HCT116 (cell line): ENCODE data around the gene SUB1.

Source experiments
- EGR1 ChIP-seq: IDR thresholded peaks from 2 replicates; pipeline ENCODE4 v1.6.1; 2012; ENCODE audit warnings: low read depth
- EZH2 ChIP-seq: fragments of 200-600 bp; sonication (generic); IDR thresholded peaks from 2 replicates; pipeline ENCODE4 v1.6.1; 2017; ENCODE audit warnings: antibody characterized with exemption, mixed run types
- EZH2phosphoT487 ChIP-seq: fragments of 200-600 bp; IDR thresholded peaks from 2 replicates; pipeline ENCODE4 v1.6.1; 2018; ENCODE audit warnings: antibody characterized with exemption, borderline replicate concordance
- POLR2A ChIP-seq: IDR thresholded peaks from 2 replicates; pipeline ENCODE4 v1.7.0; 2011; ENCODE audit warnings: borderline replicate concordance; ENCODE audit not compliant: insufficient read depth, insufficient read length; ENCODE audit errors: extremely low read depth
- POLR2AphosphoS5 ChIP-seq: IDR thresholded peaks from 2 replicates; pipeline ENCODE4 v1.6.1; 2011; ENCODE audit warnings: mild to moderate bottlenecking, low read depth, low read length, moderate library complexity
- RAD21 ChIP-seq: IDR thresholded peaks from 2 replicates; pipeline ENCODE4 v1.6.1; 2012; ENCODE audit warnings: low read depth, mild to moderate bottlenecking
- SP1 ChIP-seq: IDR thresholded peaks from 2 replicates; pipeline ENCODE4 v1.6.1; 2012; ENCODE audit warnings: low read depth
- SRF ChIP-seq: IDR thresholded peaks from 2 replicates; pipeline ENCODE4 v1.6.1; 2012; ENCODE audit warnings: low read depth
- YY1 ChIP-seq: IDR thresholded peaks from 2 replicates; pipeline ENCODE4 v1.6.1; 2011; ENCODE audit warnings: low read length, low read depth, moderate library complexity, mild to moderate bottlenecking; ENCODE audit not compliant: insufficient replicate concordance; ENCODE audit errors: extremely low read depth
- ZNF274 ChIP-seq: fragments of 200-500 bp; sonication (Bioruptor generic); IDR thresholded peaks from 2 replicates; pipeline ENCODE4 v1.6.1; 2014; ENCODE audit warnings: mild to moderate bottlenecking, low read depth, low read length, inconsistent platforms
- TF ChIP-seq, protein P1 (sequence below), 3 experiments: fragments of 200-600 bp in 1 of 3; sonication (generic) in 1 of 3; IDR thresholded peaks in 2 of 3; conservative IDR thresholded peaks in 1 of 3; 2 replicates each; pipeline ENCODE4 v1.5.1; 2012 to 2017; ENCODE audit warnings: low read depth in 2 of 3, low read length in 2 of 3, antibody characterized with exemption in 1 of 3, borderline replicate concordance in 1 of 3, control low read depth in 1 of 3, mild to moderate bottlenecking in 1 of 3, mixed read lengths in 1 of 3, mixed run types in 1 of 3, moderate library complexity in 1 of 3; ENCODE audit not compliant: insufficient read depth in 1 of 3
- TF ChIP-seq, protein P2 (sequence below): IDR thresholded peaks from 2 replicates; pipeline ENCODE4 v1.6.1; 2011; ENCODE audit warnings: mild to moderate bottlenecking, low read length, moderate library complexity; ENCODE audit not compliant: insufficient replicate concordance; ENCODE audit errors: extremely low read depth
- TF ChIP-seq, protein P3 (sequence below): IDR thresholded peaks from 2 replicates; pipeline ENCODE4 v1.6.1; 2012; ENCODE audit warnings: low read depth
- TF ChIP-seq, protein P4 (sequence below): IDR thresholded peaks from 2 replicates; pipeline ENCODE4 v1.6.1; 2012

DNA sequence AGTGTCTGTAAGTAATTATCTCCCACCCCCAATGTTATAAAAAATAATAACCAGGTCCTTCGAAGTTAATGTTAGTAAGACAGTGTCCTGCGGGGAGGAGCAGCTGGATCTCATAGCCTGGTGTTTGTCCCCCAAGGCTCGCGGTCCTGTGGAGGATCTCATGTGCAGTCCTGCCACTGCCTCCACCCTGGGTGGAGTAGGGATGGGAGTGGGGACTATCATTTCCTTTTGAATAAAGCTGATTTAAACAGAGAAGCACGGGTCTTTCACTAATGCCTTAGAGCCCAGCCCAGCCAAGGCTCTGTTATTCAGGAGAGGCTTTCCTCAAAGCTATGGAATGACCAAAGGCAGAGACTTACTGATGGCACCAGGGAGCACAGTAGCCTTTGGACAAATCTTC lies 40.2 kb downstream of the SUB1 start:
- TF ChIP-seq, protein P1, sequence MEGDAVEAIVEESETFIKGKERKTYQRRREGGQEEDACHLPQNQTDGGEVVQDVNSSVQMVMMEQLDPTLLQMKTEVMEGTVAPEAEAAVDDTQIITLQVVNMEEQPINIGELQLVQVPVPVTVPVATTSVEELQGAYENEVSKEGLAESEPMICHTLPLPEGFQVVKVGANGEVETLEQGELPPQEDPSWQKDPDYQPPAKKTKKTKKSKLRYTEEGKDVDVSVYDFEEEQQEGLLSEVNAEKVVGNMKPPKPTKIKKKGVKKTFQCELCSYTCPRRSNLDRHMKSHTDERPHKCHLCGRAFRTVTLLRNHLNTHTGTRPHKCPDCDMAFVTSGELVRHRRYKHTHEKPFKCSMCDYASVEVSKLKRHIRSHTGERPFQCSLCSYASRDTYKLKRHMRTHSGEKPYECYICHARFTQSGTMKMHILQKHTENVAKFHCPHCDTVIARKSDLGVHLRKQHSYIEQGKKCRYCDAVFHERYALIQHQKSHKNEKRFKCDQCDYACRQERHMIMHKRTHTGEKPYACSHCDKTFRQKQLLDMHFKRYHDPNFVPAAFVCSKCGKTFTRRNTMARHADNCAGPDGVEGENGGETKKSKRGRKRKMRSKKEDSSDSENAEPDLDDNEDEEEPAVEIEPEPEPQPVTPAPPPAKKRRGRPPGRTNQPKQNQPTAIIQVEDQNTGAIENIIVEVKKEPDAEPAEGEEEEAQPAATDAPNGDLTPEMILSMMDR (IDR thresholded peaks at IDR 0.05 in 2 of 3, conservative IDR thresholded peaks at IDR 0.05 in 1 of 3; ENCODE audit: borderline replicate concordance in 1 of 3, insufficient read depth in 1 of 3, low read depth in 2 of 3, low read length in 2 of 3): no peak
- TF ChIP-seq, protein P2, sequence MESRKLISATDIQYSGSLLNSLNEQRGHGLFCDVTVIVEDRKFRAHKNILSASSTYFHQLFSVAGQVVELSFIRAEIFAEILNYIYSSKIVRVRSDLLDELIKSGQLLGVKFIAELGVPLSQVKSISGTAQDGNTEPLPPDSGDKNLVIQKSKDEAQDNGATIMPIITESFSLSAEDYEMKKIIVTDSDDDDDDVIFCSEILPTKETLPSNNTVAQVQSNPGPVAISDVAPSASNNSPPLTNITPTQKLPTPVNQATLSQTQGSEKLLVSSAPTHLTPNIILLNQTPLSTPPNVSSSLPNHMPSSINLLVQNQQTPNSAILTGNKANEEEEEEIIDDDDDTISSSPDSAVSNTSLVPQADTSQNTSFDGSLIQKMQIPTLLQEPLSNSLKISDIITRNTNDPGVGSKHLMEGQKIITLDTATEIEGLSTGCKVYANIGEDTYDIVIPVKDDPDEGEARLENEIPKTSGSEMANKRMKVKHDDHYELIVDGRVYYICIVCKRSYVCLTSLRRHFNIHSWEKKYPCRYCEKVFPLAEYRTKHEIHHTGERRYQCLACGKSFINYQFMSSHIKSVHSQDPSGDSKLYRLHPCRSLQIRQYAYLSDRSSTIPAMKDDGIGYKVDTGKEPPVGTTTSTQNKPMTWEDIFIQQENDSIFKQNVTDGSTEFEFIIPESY: no peak
- TF ChIP-seq ZNF274 (no peak), EZH2phosphoT487 (no peak), POLR2AphosphoS5 (no peak), EGR1 (no peak), SRF (no peak), RAD21 (no peak), POLR2A (no peak), SP1 (no peak), YY1 (no peak), EZH2 (no peak)
- TF ChIP-seq, protein P3, sequence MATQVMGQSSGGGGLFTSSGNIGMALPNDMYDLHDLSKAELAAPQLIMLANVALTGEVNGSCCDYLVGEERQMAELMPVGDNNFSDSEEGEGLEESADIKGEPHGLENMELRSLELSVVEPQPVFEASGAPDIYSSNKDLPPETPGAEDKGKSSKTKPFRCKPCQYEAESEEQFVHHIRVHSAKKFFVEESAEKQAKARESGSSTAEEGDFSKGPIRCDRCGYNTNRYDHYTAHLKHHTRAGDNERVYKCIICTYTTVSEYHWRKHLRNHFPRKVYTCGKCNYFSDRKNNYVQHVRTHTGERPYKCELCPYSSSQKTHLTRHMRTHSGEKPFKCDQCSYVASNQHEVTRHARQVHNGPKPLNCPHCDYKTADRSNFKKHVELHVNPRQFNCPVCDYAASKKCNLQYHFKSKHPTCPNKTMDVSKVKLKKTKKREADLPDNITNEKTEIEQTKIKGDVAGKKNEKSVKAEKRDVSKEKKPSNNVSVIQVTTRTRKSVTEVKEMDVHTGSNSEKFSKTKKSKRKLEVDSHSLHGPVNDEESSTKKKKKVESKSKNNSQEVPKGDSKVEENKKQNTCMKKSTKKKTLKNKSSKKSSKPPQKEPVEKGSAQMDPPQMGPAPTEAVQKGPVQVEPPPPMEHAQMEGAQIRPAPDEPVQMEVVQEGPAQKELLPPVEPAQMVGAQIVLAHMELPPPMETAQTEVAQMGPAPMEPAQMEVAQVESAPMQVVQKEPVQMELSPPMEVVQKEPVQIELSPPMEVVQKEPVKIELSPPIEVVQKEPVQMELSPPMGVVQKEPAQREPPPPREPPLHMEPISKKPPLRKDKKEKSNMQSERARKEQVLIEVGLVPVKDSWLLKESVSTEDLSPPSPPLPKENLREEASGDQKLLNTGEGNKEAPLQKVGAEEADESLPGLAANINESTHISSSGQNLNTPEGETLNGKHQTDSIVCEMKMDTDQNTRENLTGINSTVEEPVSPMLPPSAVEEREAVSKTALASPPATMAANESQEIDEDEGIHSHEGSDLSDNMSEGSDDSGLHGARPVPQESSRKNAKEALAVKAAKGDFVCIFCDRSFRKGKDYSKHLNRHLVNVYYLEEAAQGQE: no peak
- TF ChIP-seq, protein P4, sequence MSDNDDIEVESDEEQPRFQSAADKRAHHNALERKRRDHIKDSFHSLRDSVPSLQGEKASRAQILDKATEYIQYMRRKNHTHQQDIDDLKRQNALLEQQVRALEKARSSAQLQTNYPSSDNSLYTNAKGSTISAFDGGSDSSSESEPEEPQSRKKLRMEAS: no peak
